GM12872 (cell line): ENCODE data around the gene WDR18.

ENCODE experiments used
- CTCF ChIP-seq: IDR thresholded peaks from 3 replicates; pipeline ENCODE4 v1.5.1; 2011; ENCODE audit warnings: low read depth, mild to moderate bottlenecking, low read length, moderate library complexity; ENCODE audit not compliant: insufficient read depth

Gene WDR18

GRCh38 chr19:988081-988480 is 3.9 kb downstream of the WDR18 start:
- no peak for TF ChIP-seq CTCF

- no peak for TF ChIP-seq CTCF
These were observed 4.4 kb downstream of the WDR18 start for GRCh38 chr19:988510-988909.

- TF ChIP-seq CTCF: peak; percentile 37; the same call in 2 of the 3 replicates
These were observed 5.4 kb downstream of the WDR18 start for GRCh38 chr19:989381-990081.

GRCh38 chr19:990119-990571 is 6.0 kb downstream of the WDR18 start:
- no peak for TF ChIP-seq CTCF

- TF ChIP-seq CTCF: no peak
These were observed 6.6 kb downstream of the WDR18 start for GRCh38 chr19:990746-991145.

GRCh38 chr19:991174-991931 is 7.2 kb downstream of the WDR18 start:
- no peak for TF ChIP-seq CTCF

GRCh38 chr19:991932-992669 is 8.0 kb downstream of the WDR18 start:
- no peak for TF ChIP-seq CTCF
